ENCODE results near the gene RNASE9.
"Not testable (repeated sequence)": the region's sequence is repeated elsewhere in the genome, so short reads cannot be mapped to it uniquely, and the experiment has no call there.

The RNASE9 gene

GRCh38 chr14:20515846-20516245 is 45.0 kb downstream of the RNASE9 start:
- no peak for DNase-seq (ENCODE audit: low spot score)

GRCh38 chr14:20512177-20512905 is 48.5 kb downstream of the RNASE9 start:
- no peak for DNase-seq (ENCODE audit: low spot score)

- no peak for DNase-seq (ENCODE audit: low spot score)
These were observed 52.5 kb downstream of the RNASE9 start for GRCh38 chr14:20508367-20508766.

DNA sequence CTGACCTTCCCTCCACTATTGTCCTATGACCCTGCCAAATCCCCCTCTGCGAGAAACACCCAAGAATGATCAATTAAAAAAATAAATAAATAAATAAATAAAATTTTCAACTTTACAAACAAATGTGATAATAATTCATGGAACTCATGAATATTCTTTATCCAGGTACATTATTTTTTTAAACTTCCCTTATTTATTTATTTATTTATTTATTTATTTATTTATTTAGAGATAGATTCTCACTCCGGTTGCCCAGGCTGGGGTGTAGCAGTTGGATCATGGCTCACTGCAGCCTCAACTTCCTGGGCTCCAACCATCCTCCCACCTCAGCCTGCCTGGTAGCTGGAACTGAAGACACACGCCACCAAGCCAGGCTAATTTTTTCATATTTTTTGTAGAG is 53.3 kb downstream of the RNASE9 start:
- not testable (repeated sequence) for DNase-seq (ENCODE audit: low spot score)

GRCh38 chr14:20506752-20507151 is 54.1 kb downstream of the RNASE9 start:
- not testable (repeated sequence) for DNase-seq (ENCODE audit: low spot score)

- DNase-seq (ENCODE audit: low spot score) = not testable (repeated sequence)
These were observed 54.6 kb downstream of the RNASE9 start for GRCh38 chr14:20506276-20506675.
